ENCODE measurements around the gene PLCB1.

Gene PLCB1

DNA sequence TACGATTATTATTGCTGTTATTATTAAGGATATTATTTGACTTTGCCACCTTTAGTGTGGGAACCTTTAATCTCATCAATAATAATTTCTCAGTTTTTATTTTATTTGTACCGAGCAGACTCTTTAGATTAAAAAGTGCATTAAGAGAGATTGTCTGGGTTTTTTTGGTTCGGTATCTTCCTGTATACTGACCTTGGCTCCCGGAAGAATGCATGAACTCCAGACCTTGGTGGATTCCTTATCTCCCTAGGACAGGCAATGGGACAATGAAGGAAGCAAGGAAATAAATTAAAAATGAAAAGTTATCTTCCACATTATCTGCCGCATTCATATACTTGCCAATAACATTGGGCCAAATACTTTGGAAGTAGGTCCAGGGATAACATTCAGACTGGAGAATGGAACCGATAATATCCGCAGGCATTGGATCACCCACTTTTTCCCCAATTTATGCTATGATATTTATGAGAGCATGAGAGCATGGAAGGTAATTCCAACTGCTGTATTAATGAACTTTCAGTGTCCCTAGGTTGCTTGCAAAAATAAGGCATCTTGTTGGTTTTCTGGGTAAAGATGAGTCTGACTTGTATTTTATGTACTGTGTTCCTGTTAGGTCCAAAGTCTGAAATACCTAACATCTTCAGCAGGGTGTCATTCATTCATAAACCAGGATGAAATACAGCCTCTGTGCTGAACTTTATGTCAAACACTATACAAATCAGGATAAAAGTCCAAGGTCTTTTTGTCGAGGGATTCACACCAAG is 232.1 kb downstream of the PLCB1 start:
- Histone ChIP-seq H3K4me3 (replicated peaks; ENCODE audit: low read depth, low read length) (no peak overlapping the region), H3K36me3 (ENCODE audit: control insufficient read depth, insufficient read depth, low read length) (no peaks in the 10 kb centered on the region), H3K27me3 (replicated peaks; ENCODE audit: control insufficient read depth, insufficient read depth, low read length) (no peaks in the 10 kb centered on the region)
- no peak for TF ChIP-seq CTCF (IDR thresholded peaks at IDR 0.05; ENCODE audit: insufficient read depth, low read length, poor library complexity, severe bottlenecking)
- DNase-seq (ENCODE audit: extremely low read depth, insufficient read length) = no peak

DNA sequence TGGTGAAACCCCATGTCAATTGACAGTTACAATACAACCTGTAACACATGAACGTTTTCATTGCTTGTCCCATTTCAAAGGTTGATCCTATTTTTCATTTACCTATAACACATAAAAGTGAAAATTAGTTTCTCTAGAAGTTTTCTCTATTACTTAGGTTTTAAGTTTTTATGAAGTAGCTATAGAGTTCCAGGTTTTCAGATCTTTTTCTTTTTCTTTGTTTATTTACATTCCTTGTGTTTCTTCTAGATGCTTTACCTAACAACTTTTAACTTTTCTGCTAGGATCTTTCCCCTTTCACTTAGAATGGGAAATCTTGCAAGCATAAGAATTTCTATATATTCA is 232.6 kb downstream of the PLCB1 start:
- Histone ChIP-seq H3K36me3 (ENCODE audit: control insufficient read depth, insufficient read depth, low read length) (no peaks in the 10 kb centered on the region), H3K27me3 (replicated peaks; ENCODE audit: control insufficient read depth, insufficient read depth, low read length) (no peaks in the 10 kb centered on the region), H3K4me3 (replicated peaks; ENCODE audit: low read depth, low read length) (no peak overlapping the region)
- TF ChIP-seq CTCF (IDR thresholded peaks at IDR 0.05; ENCODE audit: insufficient read depth, low read length, poor library complexity, severe bottlenecking) = no peak
- no peak for DNase-seq (ENCODE audit: extremely low read depth, insufficient read length)

- H3K36me3 ChIP-seq (ENCODE audit: control insufficient read depth, insufficient read depth, low read length) = no peaks in the 10 kb centered on the region
- no peak for TF ChIP-seq CTCF (IDR thresholded peaks at IDR 0.05; ENCODE audit: insufficient read depth, low read length, poor library complexity, severe bottlenecking)
- no peak for DNase-seq (ENCODE audit: extremely low read depth, insufficient read length)
- H3K4me3 ChIP-seq (replicated peaks; ENCODE audit: low read depth, low read length) = no peak overlapping the region
- H3K27me3 ChIP-seq (replicated peaks; ENCODE audit: control insufficient read depth, insufficient read depth, low read length) = no peaks in the 10 kb centered on the region
Observed at GRCh38 chr20:8365634-8366033, 233.6 kb downstream of the PLCB1 start.

- Histone ChIP-seq H3K36me3 (ENCODE audit: control insufficient read depth, insufficient read depth, low read length) (no peaks in the 10 kb centered on the region), H3K27me3 (replicated peaks; ENCODE audit: control insufficient read depth, insufficient read depth, low read length) (no peaks in the 10 kb centered on the region), H3K4me3 (replicated peaks; ENCODE audit: low read depth, low read length) (no peak overlapping the region)
- DNase-seq (ENCODE audit: extremely low read depth, insufficient read length) = no peak
- TF ChIP-seq CTCF (IDR thresholded peaks at IDR 0.05; ENCODE audit: insufficient read depth, low read length, poor library complexity, severe bottlenecking) = no peak
Observed at GRCh38 chr20:8366303-8366923, 234.3 kb downstream of the PLCB1 start.

DNA sequence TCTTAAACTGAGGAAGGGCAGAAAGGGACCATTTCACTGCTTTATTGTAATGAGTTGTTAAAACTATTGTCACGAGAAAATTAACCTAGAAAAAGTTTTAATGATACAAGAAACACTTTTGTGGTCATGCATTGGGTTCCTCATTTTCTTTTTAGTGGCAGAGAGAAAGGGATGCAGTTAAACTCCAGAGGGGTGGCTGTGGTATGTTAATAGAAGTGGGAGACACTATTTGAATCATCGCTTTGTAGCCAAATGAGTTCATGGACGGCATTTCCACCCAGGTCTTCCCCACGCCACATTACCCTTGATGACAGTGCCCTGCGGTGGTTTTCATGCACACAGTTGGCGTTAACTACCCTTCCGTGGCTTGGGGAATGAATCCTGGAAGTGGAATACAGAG is 235.6 kb downstream of the PLCB1 start:
- Histone ChIP-seq H3K36me3 (ENCODE audit: control insufficient read depth, insufficient read depth, low read length) (no peaks in the 10 kb centered on the region), H3K4me3 (replicated peaks; ENCODE audit: low read depth, low read length) (no peak overlapping the region), H3K27me3 (replicated peaks; ENCODE audit: control insufficient read depth, insufficient read depth, low read length) (no peaks in the 10 kb centered on the region)
- no peak for DNase-seq (ENCODE audit: extremely low read depth, insufficient read length)
- TF ChIP-seq CTCF (IDR thresholded peaks at IDR 0.05; ENCODE audit: insufficient read depth, low read length, poor library complexity, severe bottlenecking) = no peak

Measured in GM06990 (cell line).